Body of pancreas (tissue), 4 donors: Measurements from ENCODE around the gene SPIRE1. TPM values are rescaled to one million over a fixed set of nuclear protein-coding genes. Genes with fewer than 3 reads are reported as not detected.

ENCODE experiments used
- ATAC-seq: fragments of 150-250 bp; one replicate; pipeline ENCODE4 v1.9.1; 2016
- DNase-seq, 4 donors: peaks; one replicate each; pipeline ENCODE4 v3.0.0-alpha.2; 2019
- H3K27ac ChIP-seq, 4 donors: fragments of 200-600 bp; sonication (generic); 1 replicate in 3 of 4; 2 replicates in 1 of 4; pipeline versions ENCODE4 v1.5.1 to v1.6.1; 2016 to 2019; ENCODE audit warnings: mild to moderate bottlenecking in 1 of 4, mixed read lengths in 1 of 4, moderate library complexity in 1 of 4
- H3K27me3 ChIP-seq, 2 donors: fragments of 200-600 bp; sonication (generic); one replicate each; pipeline ENCODE4 v1.6.0; 2016; ENCODE audit warnings: mild to moderate bottlenecking in 1 of 2
- H3K36me3 ChIP-seq, 2 donors: fragments of 200-600 bp; sonication (generic); replicated peaks in 1 of 2; 2 replicates each; pipeline ENCODE4 v1.5.1; 2016; ENCODE audit warnings: low read depth in 2 of 2; ENCODE audit not compliant: insufficient read depth in 1 of 2
- H3K4me1 ChIP-seq: fragments of 200-600 bp; sonication (generic); one replicate; pipeline ENCODE4 v1.6.0; 2016
- H3K4me3 ChIP-seq, 2 donors: fragments of 200-600 bp; sonication (generic); 1 replicate in 1 of 2; 2 replicates in 1 of 2; pipeline ENCODE4 v1.5.1; 2016 to 2019
- H3K9me3 ChIP-seq, 3 donors: fragments of 200-600 bp; sonication (generic); 1 replicate in 2 of 3; 2 replicates in 1 of 3; pipeline ENCODE4 v1.5.1; 2016
- CTCF ChIP-seq, 7 experiments: fragments of 450-650 bp in 4 of 7; fragments of 200-600 bp in 3 of 7; sonication (generic) in 3 of 7; IDR thresholded peaks; one replicate each; pipeline ENCODE4 v1.5.1; 2016 to 2019; ENCODE audit warnings: antibody characterized with exemption in 7 of 7
- POLR2A ChIP-seq, 3 donors: fragments of 450-650 bp; IDR thresholded peaks; one replicate each; pipeline ENCODE4 v1.6.1; 2016; ENCODE audit warnings: antibody characterized with exemption in 3 of 3, mild to moderate bottlenecking in 2 of 3
- WGBS, 2 donors: methylation state at CpG; one replicate each; pipeline ENCODE4 v1.1.5; 2017; 5-methylcytosine and 5-hydroxymethylcytosine counted together
- intact Hi-C: fragments of 100-400 bp; cut with DNase I; formaldehyde crosslinking; loops from one replicate; pipeline ENCODE4 v1.15.1; 2023
- total RNA-seq, 2 donors: library from RNA; depleted of rRNA; stranded (reverse); fragments of >200 nt; gene quantifications; one replicate each; pipeline ENCODE4 v1.1.0, GENCODE V29; 2016

SPIRE1 gene
- total RNA-seq, 2 donors from 2014 or later: 8.2 to 15.0 TPM

GRCh38 chr18:12474876-12475275, 183.0 kb downstream of the SPIRE1 start:
- H3K27me3 ChIP-seq: no peaks in the 10 kb centered on the region
- H3K4me3 ChIP-seq: no peak overlapping the region
- 90 to 96% methylated on average over 4 of the region's 4 CpGs for WGBS, 2 donors
- ATAC-seq: no peak
- H3K27ac ChIP-seq: no peak overlapping the region
- intact Hi-C loops: no loop called here
- no peaks in the 10 kb centered on the region for H3K4me1 ChIP-seq
- H3K9me3 ChIP-seq: no peaks in the 10 kb centered on the region
- TF ChIP-seq CTCF (IDR thresholded peaks at IDR 0.05) (no peak), POLR2A (IDR thresholded peaks at IDR 0.05) (no peak)
- H3K36me3 ChIP-seq: peaks cover 0 to 5% of the 10 kb centered on the region in 2 donors
- no peak for DNase-seq

DNA sequence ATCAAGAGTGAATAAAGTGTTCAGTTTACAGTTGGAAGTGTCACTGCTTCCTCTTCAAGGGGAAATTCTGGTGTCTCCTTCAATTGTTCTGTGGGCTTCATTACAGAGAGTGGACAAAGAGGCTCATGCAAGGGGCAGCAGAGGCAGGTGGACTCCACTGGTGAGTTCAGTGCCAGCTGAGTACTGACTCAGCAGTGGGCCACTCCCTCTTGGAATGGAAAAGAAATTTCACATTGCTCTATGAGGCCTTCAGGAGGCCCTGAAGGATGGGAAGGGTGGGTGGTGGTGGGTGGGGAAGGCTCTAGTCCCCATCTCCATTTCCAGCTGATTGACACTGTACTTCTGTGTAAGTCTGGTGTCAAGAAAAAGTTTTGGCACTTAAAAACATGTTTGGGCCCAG, 183.8 kb downstream of the SPIRE1 start:
- intact Hi-C loops: no loop called here
- no peaks in the 10 kb centered on the region for H3K9me3 ChIP-seq
- H3K27ac ChIP-seq: no peak overlapping the region
- TF ChIP-seq POLR2A (IDR thresholded peaks at IDR 0.05) (no peak), CTCF (IDR thresholded peaks at IDR 0.05) (no peak)
- no peak for ATAC-seq
- H3K4me1 ChIP-seq: no peaks in the 10 kb centered on the region
- no peak for DNase-seq
- peaks cover 0 to 5% of the 10 kb centered on the region in 2 donors for H3K36me3 ChIP-seq
- no peak overlapping the region for H3K4me3 ChIP-seq
- H3K27me3 ChIP-seq: no peaks in the 10 kb centered on the region

GRCh38 chr18:12470382-12471075, 187.4 kb downstream of the SPIRE1 start:
- Histone ChIP-seq H3K4me3 (no peak overlapping the region), H3K9me3 (no peaks in the 10 kb centered on the region), H3K27ac (no peak overlapping the region), H3K36me3 (no peaks in the 10 kb centered on the region), H3K4me1 (no peaks in the 10 kb centered on the region), H3K27me3 (no peaks in the 10 kb centered on the region)
- 83 to 88% methylated on average over 7 of the region's 7 CpGs for WGBS, 2 donors
- ATAC-seq (no peak), DNase-seq (no peak)
- intact Hi-C loops: no loop called here
- no peak for TF ChIP-seq CTCF (IDR thresholded peaks at IDR 0.05)
- no peak for TF ChIP-seq POLR2A (IDR thresholded peaks at IDR 0.05)

DNA sequence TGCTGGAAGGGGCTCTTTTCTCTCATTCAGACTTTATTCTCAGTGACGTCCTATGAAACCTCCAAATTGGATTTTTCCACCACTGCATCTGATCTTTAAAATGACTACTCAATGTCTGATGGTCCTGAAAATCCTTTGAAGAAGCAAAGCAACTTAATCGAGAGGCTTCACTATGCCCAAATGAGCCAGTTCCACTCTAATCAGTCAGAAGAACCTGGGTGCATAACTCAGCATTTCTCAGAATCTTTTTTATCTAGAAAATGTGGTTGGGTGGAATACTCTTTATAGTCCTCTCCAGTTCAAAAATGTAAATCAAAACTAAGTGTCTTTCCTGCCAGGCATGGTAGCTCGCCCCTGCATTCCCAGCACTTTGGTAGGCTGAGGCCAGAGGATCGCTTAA, 189.5 kb downstream of the SPIRE1 start:
- no peak for ATAC-seq
- TF ChIP-seq CTCF (IDR thresholded peaks at IDR 0.05): no peak
- no peak for TF ChIP-seq POLR2A (IDR thresholded peaks at IDR 0.05)
- Histone ChIP-seq H3K9me3 (no peaks in the 10 kb centered on the region), H3K4me3 (no peak overlapping the region), H3K36me3 (peaks cover 0 to 3% of the 10 kb centered on the region in 2 donors), H3K4me1 (no peaks in the 10 kb centered on the region), H3K27me3 (no peaks in the 10 kb centered on the region), H3K27ac (no peak overlapping the region)
- DNase-seq: no peak
- 85 to 90% methylated on average over 4 of the region's 4 CpGs for WGBS, 2 donors
- intact Hi-C loops: no loop called here

GRCh38 chr18:12464731-12465130, 193.2 kb downstream of the SPIRE1 start:
- H3K4me3 ChIP-seq: no peak overlapping the region
- intact Hi-C loops: no loop called here
- ATAC-seq (no peak), DNase-seq (no peak)
- 89% methylated on average over 9 of the region's 9 CpGs for WGBS, 2 donors
- peaks cover 0 to 5% of the 10 kb centered on the region in 2 donors for H3K36me3 ChIP-seq
- no peak overlapping the region for H3K27ac ChIP-seq
- TF ChIP-seq CTCF (IDR thresholded peaks at IDR 0.05): no peak
- TF ChIP-seq POLR2A (IDR thresholded peaks at IDR 0.05): no peak
- no peaks in the 10 kb centered on the region for H3K27me3 ChIP-seq
- no peaks in the 10 kb centered on the region for H3K9me3 ChIP-seq
- H3K4me1 ChIP-seq: no peaks in the 10 kb centered on the region
